Measurements from ENCODE around the gene DPYSL5. TPM values are rescaled to one million over a fixed set of nuclear protein-coding genes. Genes with fewer than 3 reads are reported as not detected.

The DPYSL5 gene
- total RNA-seq, 1 experiment from 2014 or later: not detected

GRCh38 chr2:26890341-26891000 is 42.5 kb downstream of the DPYSL5 start:
- BruUV-seq (replicated peaks): no TSS peak
- no peak for DNase-seq
- Mint-ChIP-seq H3K27ac (ENCODE audit: unreplicated experiment) (no peak overlapping the region), H3K4me3 (ENCODE audit: low read depth, unreplicated experiment) (no peak overlapping the region), H3K9me3 (ENCODE audit: low read depth, unreplicated experiment) (no peaks in the 10 kb centered on the region), H3K27me3 (ENCODE audit: unreplicated experiment) (peaks cover 73% of the 10 kb centered on the region), H3K36me3 (ENCODE audit: insufficient read depth, unreplicated experiment) (no peaks in the 10 kb centered on the region), H3K4me1 (ENCODE audit: low read depth, unreplicated experiment) (no peaks in the 10 kb centered on the region)
- intact Hi-C loops (cut with micrococcal nuclease; ENCODE audit: unreplicated experiment): no loop called here
- CTCF ChIA-PET: interaction anchor here (1.0 kb wide), 1 partner anchor 14 kb away, joined by 3 read pairs; no protein-coding TSS in a partner anchor
- TF ChIP-seq, protein P1, sequence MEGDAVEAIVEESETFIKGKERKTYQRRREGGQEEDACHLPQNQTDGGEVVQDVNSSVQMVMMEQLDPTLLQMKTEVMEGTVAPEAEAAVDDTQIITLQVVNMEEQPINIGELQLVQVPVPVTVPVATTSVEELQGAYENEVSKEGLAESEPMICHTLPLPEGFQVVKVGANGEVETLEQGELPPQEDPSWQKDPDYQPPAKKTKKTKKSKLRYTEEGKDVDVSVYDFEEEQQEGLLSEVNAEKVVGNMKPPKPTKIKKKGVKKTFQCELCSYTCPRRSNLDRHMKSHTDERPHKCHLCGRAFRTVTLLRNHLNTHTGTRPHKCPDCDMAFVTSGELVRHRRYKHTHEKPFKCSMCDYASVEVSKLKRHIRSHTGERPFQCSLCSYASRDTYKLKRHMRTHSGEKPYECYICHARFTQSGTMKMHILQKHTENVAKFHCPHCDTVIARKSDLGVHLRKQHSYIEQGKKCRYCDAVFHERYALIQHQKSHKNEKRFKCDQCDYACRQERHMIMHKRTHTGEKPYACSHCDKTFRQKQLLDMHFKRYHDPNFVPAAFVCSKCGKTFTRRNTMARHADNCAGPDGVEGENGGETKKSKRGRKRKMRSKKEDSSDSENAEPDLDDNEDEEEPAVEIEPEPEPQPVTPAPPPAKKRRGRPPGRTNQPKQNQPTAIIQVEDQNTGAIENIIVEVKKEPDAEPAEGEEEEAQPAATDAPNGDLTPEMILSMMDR (IDR thresholded peaks at IDR 0.05; ENCODE audit: unreplicated experiment): no peak

DNA sequence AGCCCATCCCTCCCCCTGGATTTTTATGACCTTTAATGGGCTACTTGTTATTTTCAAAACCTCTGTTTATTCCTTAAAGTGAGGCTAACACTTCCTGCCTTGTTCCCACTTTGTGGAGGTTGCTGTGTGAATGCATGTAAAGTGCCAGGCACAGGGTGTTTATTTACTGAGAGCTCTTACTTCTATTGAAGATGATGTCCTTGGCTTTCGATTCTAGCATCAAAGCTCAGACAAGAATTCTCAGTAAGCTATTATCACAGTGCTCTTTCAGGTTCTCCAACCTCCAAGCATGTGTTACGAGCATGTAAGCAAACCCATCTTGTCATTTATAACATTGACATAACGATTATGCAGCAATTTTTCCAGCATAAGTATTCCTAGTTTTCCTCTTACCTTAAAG is 44.2 kb downstream of the DPYSL5 start:
- no TSS peak for BruUV-seq (replicated peaks)
- H3K36me3 Mint-ChIP-seq (ENCODE audit: insufficient read depth, unreplicated experiment): no peaks in the 10 kb centered on the region
- TF ChIP-seq, protein P1 (IDR thresholded peaks at IDR 0.05; ENCODE audit: unreplicated experiment): no peak
- no peak overlapping the region for H3K27ac Mint-ChIP-seq (ENCODE audit: unreplicated experiment)
- no peaks in the 10 kb centered on the region for H3K4me1 Mint-ChIP-seq (ENCODE audit: low read depth, unreplicated experiment)
- CTCF ChIA-PET: no interaction called here
- no peaks in the 10 kb centered on the region for H3K9me3 Mint-ChIP-seq (ENCODE audit: low read depth, unreplicated experiment)
- no peak for DNase-seq
- intact Hi-C loops (cut with micrococcal nuclease; ENCODE audit: unreplicated experiment): no loop called here
- H3K27me3 Mint-ChIP-seq (ENCODE audit: unreplicated experiment): peaks cover 68% of the 10 kb centered on the region
- H3K4me3 Mint-ChIP-seq (ENCODE audit: low read depth, unreplicated experiment): no peak overlapping the region

DNA sequence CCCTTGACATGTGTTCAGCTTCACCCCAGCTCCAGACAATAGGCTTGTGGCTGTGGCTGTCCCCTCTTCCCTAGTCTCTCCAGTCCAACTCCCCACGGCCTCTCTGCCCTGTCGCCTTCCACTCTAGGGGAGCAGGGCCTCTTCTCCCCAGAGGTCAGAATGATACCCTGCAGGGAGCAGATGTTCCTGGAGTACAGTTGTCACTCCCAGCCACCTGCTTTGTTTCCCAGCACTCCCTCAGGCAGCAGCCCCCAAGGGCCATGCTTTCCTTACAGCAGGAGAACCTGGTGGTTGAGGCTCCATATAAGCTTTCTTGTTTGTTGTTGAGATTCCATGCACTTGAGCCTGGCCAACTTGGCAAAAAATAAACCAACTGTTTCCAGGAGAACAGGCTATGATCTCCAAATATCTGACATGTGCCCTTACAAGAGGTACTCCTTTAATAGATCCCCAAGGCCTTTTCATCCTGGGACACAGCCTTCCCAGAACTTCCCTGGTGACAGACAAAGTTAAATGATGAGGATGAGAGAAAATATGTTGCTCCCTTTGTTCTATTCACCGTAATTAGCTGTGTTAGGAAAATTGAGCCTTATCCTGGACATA is 45.1 kb downstream of the DPYSL5 start:
- TF ChIP-seq, protein P1 (IDR thresholded peaks at IDR 0.05; ENCODE audit: unreplicated experiment): no peak
- no TSS peak for BruUV-seq (replicated peaks)
- Mint-ChIP-seq H3K9me3 (ENCODE audit: low read depth, unreplicated experiment) (no peaks in the 10 kb centered on the region), H3K27ac (ENCODE audit: unreplicated experiment) (no peak overlapping the region), H3K4me1 (ENCODE audit: low read depth, unreplicated experiment) (no peaks in the 10 kb centered on the region), H3K36me3 (ENCODE audit: insufficient read depth, unreplicated experiment) (no peaks in the 10 kb centered on the region), H3K4me3 (ENCODE audit: low read depth, unreplicated experiment) (no peak overlapping the region), H3K27me3 (ENCODE audit: unreplicated experiment) (peaks cover 68% of the 10 kb centered on the region)
- CTCF ChIA-PET: no interaction called here
- intact Hi-C loops (cut with micrococcal nuclease; ENCODE audit: unreplicated experiment): no loop called here
- no peak for DNase-seq

DNA sequence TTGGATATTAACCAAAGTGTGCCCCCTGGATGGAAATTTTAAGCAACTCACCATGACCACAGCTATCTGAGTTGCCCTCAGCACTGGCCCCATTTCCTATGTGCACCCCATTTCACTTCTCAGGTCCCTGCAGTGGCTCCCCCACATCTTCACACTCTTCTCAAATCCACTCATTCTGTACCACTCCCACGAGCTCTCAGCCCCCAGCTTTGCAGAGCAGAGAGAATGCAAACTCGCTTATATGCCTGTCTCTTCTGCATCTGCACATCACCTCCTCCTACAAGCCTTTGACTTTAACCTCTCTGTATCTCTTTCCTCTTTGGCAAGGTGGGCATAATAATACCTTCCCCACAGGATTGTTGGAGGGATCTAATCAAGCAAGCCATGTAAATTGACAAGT is 46.2 kb downstream of the DPYSL5 start:
- TF ChIP-seq, protein P1 (IDR thresholded peaks at IDR 0.05; ENCODE audit: unreplicated experiment): no peak
- Mint-ChIP-seq H3K36me3 (ENCODE audit: insufficient read depth, unreplicated experiment) (no peaks in the 10 kb centered on the region), H3K4me3 (ENCODE audit: low read depth, unreplicated experiment) (no peak overlapping the region), H3K4me1 (ENCODE audit: low read depth, unreplicated experiment) (no peaks in the 10 kb centered on the region), H3K9me3 (ENCODE audit: low read depth, unreplicated experiment) (no peaks in the 10 kb centered on the region), H3K27ac (ENCODE audit: unreplicated experiment) (no peak overlapping the region), H3K27me3 (ENCODE audit: unreplicated experiment) (peaks cover 68% of the 10 kb centered on the region)
- CTCF ChIA-PET: interaction anchor here (0.6 kb wide), 1 partner anchor 100 kb away, joined by 4 read pairs; no protein-coding TSS in a partner anchor
- no peak for DNase-seq
- BruUV-seq (replicated peaks): no TSS peak
- intact Hi-C loops (cut with micrococcal nuclease; ENCODE audit: unreplicated experiment): no loop called here

Measured in Calu3 (cell line).